Peyer's patch (tissue), 4 donors: ENCODE measurements around the gene FOXD3.

Source experiments
- POLR2A ChIP-seq, 2 donors: fragments of 450-650 bp; IDR thresholded peaks; one replicate each; pipeline ENCODE4 v1.5.1; 2017; ENCODE audit warnings: antibody characterized with exemption in 2 of 2, mild to moderate bottlenecking in 2 of 2, moderate library complexity in 2 of 2
- TF ChIP-seq, protein P1 (sequence below), 6 experiments: fragments of 450-650 bp in 4 of 6; fragments of 200-600 bp in 2 of 6; sonication (generic) in 1 of 6; IDR thresholded peaks; one replicate each; pipeline ENCODE4 v1.5.1; 2017 to 2019; ENCODE audit warnings: antibody characterized with exemption in 6 of 6, mild to moderate bottlenecking in 3 of 6, moderate library complexity in 1 of 6

DNA sequence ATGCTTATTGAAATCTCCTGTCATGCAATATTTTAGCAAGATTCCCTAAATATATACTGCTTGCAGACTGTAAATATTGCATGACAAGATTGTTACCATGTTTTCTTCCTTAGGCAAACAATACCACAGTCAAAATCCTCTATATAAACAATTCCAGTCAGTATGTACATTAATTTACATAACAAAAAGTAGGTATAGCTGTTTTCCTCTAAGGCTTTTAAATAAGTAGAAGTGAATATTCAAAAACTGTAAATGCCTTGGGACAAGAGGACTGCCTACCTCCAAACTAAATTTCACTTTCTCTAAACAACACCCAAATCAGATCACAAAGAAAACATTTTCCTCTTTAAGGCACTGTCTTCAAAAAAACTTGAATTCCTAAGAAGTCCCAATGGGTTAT lies 17.3 kb upstream of the FOXD3 start:
- TF ChIP-seq, protein P1, sequence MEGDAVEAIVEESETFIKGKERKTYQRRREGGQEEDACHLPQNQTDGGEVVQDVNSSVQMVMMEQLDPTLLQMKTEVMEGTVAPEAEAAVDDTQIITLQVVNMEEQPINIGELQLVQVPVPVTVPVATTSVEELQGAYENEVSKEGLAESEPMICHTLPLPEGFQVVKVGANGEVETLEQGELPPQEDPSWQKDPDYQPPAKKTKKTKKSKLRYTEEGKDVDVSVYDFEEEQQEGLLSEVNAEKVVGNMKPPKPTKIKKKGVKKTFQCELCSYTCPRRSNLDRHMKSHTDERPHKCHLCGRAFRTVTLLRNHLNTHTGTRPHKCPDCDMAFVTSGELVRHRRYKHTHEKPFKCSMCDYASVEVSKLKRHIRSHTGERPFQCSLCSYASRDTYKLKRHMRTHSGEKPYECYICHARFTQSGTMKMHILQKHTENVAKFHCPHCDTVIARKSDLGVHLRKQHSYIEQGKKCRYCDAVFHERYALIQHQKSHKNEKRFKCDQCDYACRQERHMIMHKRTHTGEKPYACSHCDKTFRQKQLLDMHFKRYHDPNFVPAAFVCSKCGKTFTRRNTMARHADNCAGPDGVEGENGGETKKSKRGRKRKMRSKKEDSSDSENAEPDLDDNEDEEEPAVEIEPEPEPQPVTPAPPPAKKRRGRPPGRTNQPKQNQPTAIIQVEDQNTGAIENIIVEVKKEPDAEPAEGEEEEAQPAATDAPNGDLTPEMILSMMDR (IDR thresholded peaks at IDR 0.05) = no peak
- TF ChIP-seq POLR2A (IDR thresholded peaks at IDR 0.05) = no peak
